HepG2 (cell line): ENCODE measurements around the gene ARL6IP4. TPM values are rescaled to one million over a fixed set of nuclear protein-coding genes. Genes with fewer than 3 reads are reported as not detected.

ENCODE experiments used
- CAMTA2 ChIP-seq: sonication (generic); formaldehyde crosslinking; IDR thresholded peaks from 2 replicates; pipeline ENCODE4 v1.4.0; 2020; ENCODE audit warnings: mild to moderate bottlenecking, missing genetic modification reagents, borderline replicate concordance
- EED ChIP-seq: sonication (generic); formaldehyde crosslinking; IDR thresholded peaks from 2 replicates; pipeline ENCODE4 v1.5.0; 2020; ENCODE audit warnings: mild to moderate bottlenecking, missing genetic modification reagents
- HIVEP1 ChIP-seq: sonication (generic); formaldehyde crosslinking; IDR thresholded peaks from 2 replicates; pipeline ENCODE4 v1.4.0; 2020; ENCODE audit warnings: mild to moderate bottlenecking, missing genetic modification reagents
- HNRNPH1 ChIP-seq: fragments of 200-400 bp; formaldehyde crosslinking; optimal IDR thresholded peaks from 2 replicates; pipeline ENCODE3; 2017; ENCODE audit warnings: mild to moderate bottlenecking, low read depth, low read length
- KAT8 ChIP-seq: IDR thresholded peaks from 2 replicates; pipeline ENCODE4 v1.6.1; 2016; ENCODE audit warnings: missing genetic modification reagents, missing compliant biosample characterization
- NR2F6 ChIP-seq, 2 experiments: IDR thresholded peaks; 2 replicates each; pipeline ENCODE4 v1.6.1; 2016; ENCODE audit warnings: antibody characterized with exemption in 1 of 2, mild to moderate bottlenecking in 1 of 2
- SMAD1 ChIP-seq: sonication (generic); formaldehyde crosslinking; IDR thresholded peaks from 2 replicates; pipeline ENCODE4 v1.4.0; 2020; ENCODE audit warnings: missing genetic modification reagents, low read depth, mild to moderate bottlenecking, borderline replicate concordance
- SP4 ChIP-seq: sonication (generic); formaldehyde crosslinking; IDR thresholded peaks from 2 replicates; pipeline ENCODE4 v1.8.1; 2023; ENCODE audit warnings: mild to moderate bottlenecking, missing genetic modification reagents
- SP5 ChIP-seq: IDR thresholded peaks from 2 replicates; pipeline ENCODE4 v1.6.1; 2016; ENCODE audit warnings: low read depth, borderline replicate concordance
- TOE1 ChIP-seq: sonication (generic); formaldehyde crosslinking; IDR thresholded peaks from 2 replicates; pipeline ENCODE4 v1.4.0; 2020; ENCODE audit warnings: mild to moderate bottlenecking, missing genetic modification reagents
- TP53 ChIP-seq: sonication (generic); formaldehyde crosslinking; conservative IDR thresholded peaks from 2 replicates; pipeline ENCODE4 v1.4.0; 2020; ENCODE audit warnings: missing genetic modification reagents
- ZKSCAN5 ChIP-seq: sonication (generic); formaldehyde crosslinking; IDR thresholded peaks from 2 replicates; pipeline ENCODE4 v1.5.1; 2020; ENCODE audit warnings: mild to moderate bottlenecking, missing genetic modification reagents
- ZNF101 ChIP-seq: sonication (generic); formaldehyde crosslinking; IDR thresholded peaks from 2 replicates; pipeline ENCODE4 v1.4.0; 2020; ENCODE audit warnings: mild to moderate bottlenecking, low read depth, missing genetic modification reagents, borderline replicate concordance
- ZNF530 ChIP-seq: sonication (generic); formaldehyde crosslinking; IDR thresholded peaks from 2 replicates; pipeline ENCODE4 v1.5.0; 2020; ENCODE audit warnings: low read depth, mild to moderate bottlenecking, missing genetic modification reagents
- ZNF652 ChIP-seq: IDR thresholded peaks from 2 replicates; pipeline ENCODE4 v1.6.1; 2016; ENCODE audit warnings: low read depth, borderline replicate concordance
- ZNF678 ChIP-seq: sonication (generic); formaldehyde crosslinking; IDR thresholded peaks from 2 replicates; pipeline ENCODE4 v1.4.0; 2020; ENCODE audit warnings: mild to moderate bottlenecking, missing genetic modification reagents
- ZNF746 ChIP-seq: sonication (generic); formaldehyde crosslinking; IDR thresholded peaks from 2 replicates; pipeline ENCODE4 v1.8.0; 2022; ENCODE audit warnings: mild to moderate bottlenecking, missing genetic modification reagents
- ZNF780A ChIP-seq: sonication (generic); formaldehyde crosslinking; IDR thresholded peaks from 2 replicates; pipeline ENCODE4 v1.8.0; 2022; ENCODE audit warnings: mild to moderate bottlenecking, missing genetic modification reagents, moderate library complexity
- ZSCAN29 ChIP-seq: sonication (generic); formaldehyde crosslinking; conservative IDR thresholded peaks from 2 replicates; pipeline ENCODE4 v1.4.0; 2020; ENCODE audit warnings: mild to moderate bottlenecking, missing genetic modification reagents
- polyA plus RNA-seq, 8 experiments: library from polyadenylated mRNA; depleted of rRNA in 3 of 8; stranded (reverse) in 7 of 8; unstranded in 1 of 8; fragments of >200 nt; fragmentation: Illumina TruSeq in 4 of 8; extraction: Trizol in 4 of 8; gene quantifications; 2 replicates each; pipeline versions ENCODE4 v1.2.1 to v1.2.3, GENCODE V29; 2011 to 2016; ENCODE audit warnings: low read depth in 4 of 8, missing spikeins in 1 of 8, mixed read lengths in 1 of 8; ENCODE audit not compliant: insufficient read depth in 1 of 8
- total RNA-seq, 5 experiments: library from RNA; depleted of rRNA; stranded (reverse); fragments of >200 nt; fragmentation: Illumina TruSeq; extraction: Trizol; gene quantifications; 2 replicates each; pipeline ENCODE4 v1.2.3, GENCODE V29; 2016; ENCODE audit warnings: low read depth in 1 of 5
- TF ChIP-seq, protein P1 (sequence below): sonication (generic); formaldehyde crosslinking; IDR thresholded peaks from 2 replicates; pipeline ENCODE4 v1.5.1; 2020; ENCODE audit warnings: mild to moderate bottlenecking, moderate library complexity, missing genetic modification reagents
- TF ChIP-seq, protein P2 (sequence below): sonication (generic); formaldehyde crosslinking; IDR thresholded peaks from 2 replicates; pipeline ENCODE4 v1.5.0; 2020; ENCODE audit warnings: missing genetic modification reagents
- TF ChIP-seq, protein P3 (sequence below): sonication (generic); formaldehyde crosslinking; IDR thresholded peaks from 2 replicates; pipeline ENCODE4 v1.4.0; 2020; ENCODE audit warnings: missing genetic modification reagents, borderline replicate concordance
- TF ChIP-seq, protein P4 (sequence below): sonication (generic); formaldehyde crosslinking; IDR thresholded peaks from 2 replicates; pipeline ENCODE4 v1.4.0; 2020; ENCODE audit warnings: mild to moderate bottlenecking, missing genetic modification reagents

The ARL6IP4 gene
- total and polyA plus RNA-seq, 2 of the 13 experiments (the other 11 are each of a cell fraction or from before 2014, with no cell fraction given): 155 to 220 TPM

DNA sequence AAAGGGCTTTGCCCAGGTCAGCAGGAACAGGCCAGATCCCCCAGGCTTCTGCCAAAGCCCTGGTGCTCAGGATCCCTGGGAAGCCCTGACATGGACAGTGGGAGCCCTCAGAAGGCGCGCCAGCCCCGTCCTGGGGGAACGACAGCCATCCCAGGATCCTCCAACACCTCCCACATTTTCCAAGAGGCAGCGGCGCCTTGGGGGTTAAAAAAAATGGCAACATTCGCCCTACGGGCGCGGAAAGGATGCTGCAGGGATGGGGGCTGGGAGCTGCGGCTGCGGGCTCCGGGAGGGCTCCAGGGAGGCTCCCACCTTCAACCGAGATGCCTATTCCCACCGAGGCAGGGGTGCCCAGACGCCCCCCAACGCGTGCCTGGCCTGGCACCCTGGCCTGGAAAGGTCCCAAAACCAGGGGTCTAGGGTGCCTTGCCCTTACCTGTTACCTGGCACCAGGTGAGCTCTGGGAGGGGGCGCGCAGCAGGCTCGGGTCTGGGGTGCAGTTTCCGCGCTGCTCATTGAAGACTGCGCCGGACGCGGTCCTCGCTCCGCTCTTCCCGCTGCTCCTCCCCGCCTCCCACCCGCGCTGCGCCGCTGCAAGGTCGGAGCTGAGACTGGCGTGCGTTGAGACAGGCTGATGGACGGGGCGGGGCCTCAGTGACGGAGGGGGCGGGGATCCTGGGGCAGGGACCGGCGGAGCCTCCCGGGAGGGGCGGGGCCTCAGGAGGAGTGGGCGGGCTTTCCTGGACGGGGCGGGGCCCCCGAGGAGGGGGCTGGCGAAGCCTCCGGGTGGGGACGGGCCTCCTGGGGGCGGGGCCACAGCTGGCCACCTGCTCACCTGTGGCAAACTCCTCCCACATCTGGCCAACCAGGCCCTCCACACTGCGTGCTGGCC lies 14.4 kb upstream of the ARL6IP4 start, which contains the start of gene ABCB9 (continued):
- no peak for TF ChIP-seq ZKSCAN5 (CRISPR knock-in tag)
- no peak for TF ChIP-seq ZNF101
- TF ChIP-seq EED (CRISPR knock-in tag): no peak
- TF ChIP-seq ZNF678 (CRISPR knock-in tag): no peak
- peak; percentile 52; the same call in 1 of the 2 replicates for TF ChIP-seq SP5 (CRISPR knock-in tag)
- TF ChIP-seq, protein P1, sequence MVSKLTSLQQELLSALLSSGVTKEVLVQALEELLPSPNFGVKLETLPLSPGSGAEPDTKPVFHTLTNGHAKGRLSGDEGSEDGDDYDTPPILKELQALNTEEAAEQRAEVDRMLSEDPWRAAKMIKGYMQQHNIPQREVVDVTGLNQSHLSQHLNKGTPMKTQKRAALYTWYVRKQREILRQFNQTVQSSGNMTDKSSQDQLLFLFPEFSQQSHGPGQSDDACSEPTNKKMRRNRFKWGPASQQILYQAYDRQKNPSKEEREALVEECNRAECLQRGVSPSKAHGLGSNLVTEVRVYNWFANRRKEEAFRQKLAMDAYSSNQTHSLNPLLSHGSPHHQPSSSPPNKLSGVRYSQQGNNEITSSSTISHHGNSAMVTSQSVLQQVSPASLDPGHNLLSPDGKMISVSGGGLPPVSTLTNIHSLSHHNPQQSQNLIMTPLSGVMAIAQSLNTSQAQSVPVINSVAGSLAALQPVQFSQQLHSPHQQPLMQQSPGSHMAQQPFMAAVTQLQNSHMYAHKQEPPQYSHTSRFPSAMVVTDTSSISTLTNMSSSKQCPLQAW (CRISPR knock-in tag): peak; percentile 50; the same call in 1 of the 2 replicates
- TF ChIP-seq ZNF530 (CRISPR knock-in tag): no peak
- no peak for TF ChIP-seq CAMTA2
- TF ChIP-seq, protein P2, sequence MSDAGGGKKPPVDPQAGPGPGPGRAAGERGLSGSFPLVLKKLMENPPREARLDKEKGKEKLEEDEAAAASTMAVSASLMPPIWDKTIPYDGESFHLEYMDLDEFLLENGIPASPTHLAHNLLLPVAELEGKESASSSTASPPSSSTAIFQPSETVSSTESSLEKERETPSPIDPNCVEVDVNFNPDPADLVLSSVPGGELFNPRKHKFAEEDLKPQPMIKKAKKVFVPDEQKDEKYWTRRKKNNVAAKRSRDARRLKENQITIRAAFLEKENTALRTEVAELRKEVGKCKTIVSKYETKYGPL: no peak; the same call in 1 of the 2 replicates
- TF ChIP-seq ZNF652 (CRISPR knock-in tag): peak; percentile 83
- TF ChIP-seq NR2F6 (IDR thresholded peaks at IDR 0.05): no peak
- 0 out of 2 replicates have a peak, but pooled peaks have one; percentile 12 for TF ChIP-seq NR2F6 (CRISPR knock-in tag; IDR thresholded peaks at IDR 0.05)
- TF ChIP-seq, protein P3, sequence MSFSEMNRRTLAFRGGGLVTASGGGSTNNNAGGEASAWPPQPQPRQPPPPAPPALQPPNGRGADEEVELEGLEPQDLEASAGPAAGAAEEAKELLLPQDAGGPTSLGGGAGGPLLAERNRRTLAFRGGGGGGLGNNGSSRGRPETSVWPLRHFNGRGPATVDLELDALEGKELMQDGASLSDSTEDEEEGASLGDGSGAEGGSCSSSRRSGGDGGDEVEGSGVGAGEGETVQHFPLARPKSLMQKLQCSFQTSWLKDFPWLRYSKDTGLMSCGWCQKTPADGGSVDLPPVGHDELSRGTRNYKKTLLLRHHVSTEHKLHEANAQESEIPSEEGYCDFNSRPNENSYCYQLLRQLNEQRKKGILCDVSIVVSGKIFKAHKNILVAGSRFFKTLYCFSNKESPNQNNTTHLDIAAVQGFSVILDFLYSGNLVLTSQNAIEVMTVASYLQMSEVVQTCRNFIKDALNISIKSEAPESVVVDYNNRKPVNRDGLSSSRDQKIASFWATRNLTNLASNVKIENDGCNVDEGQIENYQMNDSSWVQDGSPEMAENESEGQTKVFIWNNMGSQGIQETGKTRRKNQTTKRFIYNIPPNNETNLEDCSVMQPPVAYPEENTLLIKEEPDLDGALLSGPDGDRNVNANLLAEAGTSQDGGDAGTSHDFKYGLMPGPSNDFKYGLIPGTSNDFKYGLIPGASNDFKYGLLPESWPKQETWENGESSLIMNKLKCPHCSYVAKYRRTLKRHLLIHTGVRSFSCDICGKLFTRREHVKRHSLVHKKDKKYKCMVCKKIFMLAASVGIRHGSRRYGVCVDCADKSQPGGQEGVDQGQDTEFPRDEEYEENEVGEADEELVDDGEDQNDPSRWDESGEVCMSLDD: no peak
- no peak for TF ChIP-seq SMAD1 (CRISPR knock-in tag)
- TF ChIP-seq HIVEP1 (CRISPR knock-in tag): no peak
- no peak for TF ChIP-seq TP53 (CRISPR knock-in tag)
- peak; percentile 63; the same call in 1 of the 2 replicates for TF ChIP-seq SP4 (CRISPR knock-in tag)
- TF ChIP-seq KAT8 (CRISPR knock-in tag): peak; percentile 35; the same call in 1 of the 2 replicates
- TF ChIP-seq ZNF780A (CRISPR knock-in tag): no peak
- no peak for TF ChIP-seq ZSCAN29 (CRISPR knock-in tag)
- no peak for TF ChIP-seq ZNF746 (CRISPR knock-in tag)
- TF ChIP-seq, protein P4, sequence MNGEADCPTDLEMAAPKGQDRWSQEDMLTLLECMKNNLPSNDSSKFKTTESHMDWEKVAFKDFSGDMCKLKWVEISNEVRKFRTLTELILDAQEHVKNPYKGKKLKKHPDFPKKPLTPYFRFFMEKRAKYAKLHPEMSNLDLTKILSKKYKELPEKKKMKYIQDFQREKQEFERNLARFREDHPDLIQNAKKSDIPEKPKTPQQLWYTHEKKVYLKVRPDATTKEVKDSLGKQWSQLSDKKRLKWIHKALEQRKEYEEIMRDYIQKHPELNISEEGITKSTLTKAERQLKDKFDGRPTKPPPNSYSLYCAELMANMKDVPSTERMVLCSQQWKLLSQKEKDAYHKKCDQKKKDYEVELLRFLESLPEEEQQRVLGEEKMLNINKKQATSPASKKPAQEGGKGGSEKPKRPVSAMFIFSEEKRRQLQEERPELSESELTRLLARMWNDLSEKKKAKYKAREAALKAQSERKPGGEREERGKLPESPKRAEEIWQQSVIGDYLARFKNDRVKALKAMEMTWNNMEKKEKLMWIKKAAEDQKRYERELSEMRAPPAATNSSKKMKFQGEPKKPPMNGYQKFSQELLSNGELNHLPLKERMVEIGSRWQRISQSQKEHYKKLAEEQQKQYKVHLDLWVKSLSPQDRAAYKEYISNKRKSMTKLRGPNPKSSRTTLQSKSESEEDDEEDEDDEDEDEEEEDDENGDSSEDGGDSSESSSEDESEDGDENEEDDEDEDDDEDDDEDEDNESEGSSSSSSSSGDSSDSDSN (CRISPR knock-in tag): peak; percentile 71
- TF ChIP-seq HNRNPH1: no peak
- no peak for TF ChIP-seq TOE1 (CRISPR knock-in tag)
